ENCODE data around the gene PIGS. TPM values are rescaled to one million over a fixed set of nuclear protein-coding genes. Genes with fewer than 3 reads are reported as not detected.

The PIGS gene
- total and polyA plus RNA-seq, 4 donors, result 7.3 to 29.5 (median 13.3) TPM

DNA sequence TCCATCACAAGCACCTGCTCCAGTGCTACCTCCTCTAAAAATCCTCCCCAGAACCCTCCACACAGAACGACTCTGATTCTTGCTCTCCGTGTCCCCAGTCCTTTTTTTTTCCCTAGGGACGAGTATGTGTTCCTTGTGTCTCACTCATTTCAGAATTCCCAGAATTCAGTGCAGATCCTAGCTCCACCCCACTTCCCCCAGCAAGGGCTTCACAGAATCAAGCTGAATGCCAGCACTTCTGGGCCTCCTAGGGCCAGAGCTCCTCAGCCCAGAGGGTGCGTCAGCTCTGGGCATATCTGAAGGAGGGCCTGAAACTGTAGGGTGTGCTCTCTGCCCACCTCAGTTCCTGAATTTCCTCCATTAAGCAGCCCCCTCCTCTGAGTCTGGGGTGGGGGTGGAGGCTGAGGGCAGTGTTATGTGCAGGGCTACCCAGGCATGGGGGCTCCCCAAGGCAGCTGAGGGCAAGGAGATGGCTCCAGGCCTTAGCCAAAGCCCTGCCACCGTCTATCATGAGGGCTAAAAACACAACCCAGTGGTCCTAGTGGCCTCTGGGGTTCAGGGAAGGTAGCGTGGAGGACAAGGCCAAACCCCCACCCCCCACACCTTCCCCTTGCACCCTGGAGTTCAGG lies 25.4 kb downstream of the PIGS start:
- WGBS, result 85% methylated on average over 6 of the region's 6 CpGs
- DNase-seq (ENCODE audit: low spot score), result no peak
- H3K36me3 ChIP-seq (ENCODE audit: control insufficient read depth in 4 of 4, insufficient read depth in 3 of 4, low read depth in 1 of 4, low read length in 3 of 4), result peaks cover 0 to 6% (median 2%) of the 10 kb centered on the region in 4 donors
- H3K27ac ChIP-seq (ENCODE audit: low read depth in 1 of 2, low read length in 2 of 2), result no peak overlapping the region
- H3K9me3 ChIP-seq (ENCODE audit: control insufficient read depth in 4 of 4, low read length in 3 of 4), result no peaks in the 10 kb centered on the region
- H3K9ac ChIP-seq (ENCODE audit: low read depth in 1 of 2, low read length in 2 of 2), result no peak overlapping the region
- TF ChIP-seq HNF4G (IDR thresholded peaks at IDR 0.05) (no peak), ZBTB33 (IDR thresholded peaks at IDR 0.05) (no peak), EGR1 (IDR thresholded peaks at IDR 0.05; ENCODE audit: low read depth in 2 of 2) (no peak), YY1 (IDR thresholded peaks at IDR 0.05) (no peak), CTCF (IDR thresholded peaks at IDR 0.05; ENCODE audit: low read depth, low read length, missing input control) (no peak), RAD21 (IDR thresholded peaks at IDR 0.05) (no peak), TAF1 (conservative IDR thresholded peaks at IDR 0.05) (no peak), FOXA2 (IDR thresholded peaks at IDR 0.05) (no peak), SP1 (IDR thresholded peaks at IDR 0.05) (no peak), JUND (IDR thresholded peaks at IDR 0.05) (no peak), FOXA1 (IDR thresholded peaks at IDR 0.05) (no peak), REST (IDR thresholded peaks at IDR 0.05) (no peak), HNF4A (conservative IDR thresholded peaks at IDR 0.05) (no peak), NR2F2 (IDR thresholded peaks at IDR 0.05) (no peak), RXRA (IDR thresholded peaks at IDR 0.05) (no peak), GABPA (IDR thresholded peaks at IDR 0.05 in 1 of 2, conservative IDR thresholded peaks at IDR 0.05 in 1 of 2) (no peak)
- TF ChIP-seq, protein P1, sequence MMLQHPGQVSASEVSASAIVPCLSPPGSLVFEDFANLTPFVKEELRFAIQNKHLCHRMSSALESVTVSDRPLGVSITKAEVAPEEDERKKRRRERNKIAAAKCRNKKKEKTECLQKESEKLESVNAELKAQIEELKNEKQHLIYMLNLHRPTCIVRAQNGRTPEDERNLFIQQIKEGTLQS (IDR thresholded peaks at IDR 0.05), result no peak
- TF ChIP-seq, protein P2, sequence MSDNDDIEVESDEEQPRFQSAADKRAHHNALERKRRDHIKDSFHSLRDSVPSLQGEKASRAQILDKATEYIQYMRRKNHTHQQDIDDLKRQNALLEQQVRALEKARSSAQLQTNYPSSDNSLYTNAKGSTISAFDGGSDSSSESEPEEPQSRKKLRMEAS (IDR thresholded peaks at IDR 0.05), result no peak
- no peaks in the 10 kb centered on the region for H3K27me3 ChIP-seq (ENCODE audit: control insufficient read depth in 4 of 4, insufficient read depth in 4 of 4, low read length in 3 of 4)
- H3K4me1 ChIP-seq (ENCODE audit: control insufficient read depth in 4 of 4, insufficient read depth in 4 of 4, low read length in 3 of 4), result peaks cover 0 to 2% (median 0%) of the 10 kb centered on the region in 4 donors
- no peak overlapping the region for H3K4me3 ChIP-seq (ENCODE audit: low read depth in 1 of 3, low read length in 3 of 3)
